Transverse colon (tissue), 3 donors: ENCODE results near the gene WNT6.
"Not testable (repeated sequence)": the region's sequence is repeated elsewhere in the genome, so short reads cannot be mapped to it uniquely, and the experiment has no call there.

ENCODE experiments used
- EP300 ChIP-seq: sonication (generic); formaldehyde crosslinking; IDR thresholded peaks from one replicate; pipeline ENCODE4 v1.6.1; 2017; ENCODE audit warnings: antibody characterized with exemption, low read depth
- POLR2A ChIP-seq: fragments of 450-650 bp; IDR thresholded peaks from one replicate; pipeline ENCODE4 v1.6.1; 2016; ENCODE audit warnings: antibody characterized with exemption, mild to moderate bottlenecking, moderate library complexity
- TF ChIP-seq, protein P1 (sequence below), 5 experiments: fragments of 200-600 bp in 3 of 5; fragments of 450-650 bp in 2 of 5; sonication (generic) in 3 of 5; IDR thresholded peaks; 1 replicate in 2 of 5; 2 replicates in 3 of 5; pipeline ENCODE4 v1.5.1; 2016 to 2017; ENCODE audit warnings: antibody characterized with exemption in 5 of 5, inconsistent platforms in 3 of 5, mild to moderate bottlenecking in 2 of 5, moderate library complexity in 1 of 5

DNA sequence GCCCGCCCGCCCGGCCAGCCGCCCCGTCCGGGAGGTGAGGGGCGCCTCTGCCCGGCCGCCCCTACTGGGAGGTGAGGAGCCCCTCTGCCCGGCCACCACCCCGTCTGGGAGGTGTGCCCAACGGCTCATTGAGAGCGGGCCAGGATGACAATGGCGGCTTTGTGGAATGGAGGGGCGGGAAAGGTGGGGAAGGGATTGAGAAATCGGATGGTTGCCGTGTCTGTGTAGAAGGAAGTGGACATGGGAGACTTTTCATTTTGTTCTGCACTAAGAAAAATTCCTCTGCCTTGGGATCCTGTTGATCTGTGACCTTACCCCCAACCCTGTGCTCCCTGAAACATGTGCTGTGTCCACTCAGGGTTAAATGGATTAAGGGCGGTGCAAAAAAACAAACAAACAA lies 12.6 kb upstream of the WNT6 start:
- not testable (repeated sequence) for TF ChIP-seq POLR2A, EP300
- TF ChIP-seq, protein P1, sequence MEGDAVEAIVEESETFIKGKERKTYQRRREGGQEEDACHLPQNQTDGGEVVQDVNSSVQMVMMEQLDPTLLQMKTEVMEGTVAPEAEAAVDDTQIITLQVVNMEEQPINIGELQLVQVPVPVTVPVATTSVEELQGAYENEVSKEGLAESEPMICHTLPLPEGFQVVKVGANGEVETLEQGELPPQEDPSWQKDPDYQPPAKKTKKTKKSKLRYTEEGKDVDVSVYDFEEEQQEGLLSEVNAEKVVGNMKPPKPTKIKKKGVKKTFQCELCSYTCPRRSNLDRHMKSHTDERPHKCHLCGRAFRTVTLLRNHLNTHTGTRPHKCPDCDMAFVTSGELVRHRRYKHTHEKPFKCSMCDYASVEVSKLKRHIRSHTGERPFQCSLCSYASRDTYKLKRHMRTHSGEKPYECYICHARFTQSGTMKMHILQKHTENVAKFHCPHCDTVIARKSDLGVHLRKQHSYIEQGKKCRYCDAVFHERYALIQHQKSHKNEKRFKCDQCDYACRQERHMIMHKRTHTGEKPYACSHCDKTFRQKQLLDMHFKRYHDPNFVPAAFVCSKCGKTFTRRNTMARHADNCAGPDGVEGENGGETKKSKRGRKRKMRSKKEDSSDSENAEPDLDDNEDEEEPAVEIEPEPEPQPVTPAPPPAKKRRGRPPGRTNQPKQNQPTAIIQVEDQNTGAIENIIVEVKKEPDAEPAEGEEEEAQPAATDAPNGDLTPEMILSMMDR (IDR thresholded peaks at IDR 0.05), result not testable (repeated sequence)
